Panc1 (cell line): ENCODE data around the gene SAP30. TPM values are rescaled to one million over a fixed set of nuclear protein-coding genes. Genes with fewer than 3 reads are reported as not detected.
A peak's percentile ranks its signal among the peaks of the same experiment; 100 is the strongest.

Experiments
- ATAC-seq: fragments of 200-7000 bp; cut with Tn5 transposase; 2 replicates; pipeline ENCODE4 v1.9.1; 2020; ENCODE audit warnings: mild to moderate bottlenecking, moderate library complexity
- BruUV-seq: library from RNA; stranded (reverse); fragments of 400-500 nt; replicated peaks from 2 replicates; lab custom pipeline; 2021; lab: Mats Ljungman, UMichigan
- CTCF ChIA-PET: fragments of 300-600 bp; sonication (Branson Sonifier 250); formaldehyde crosslinking; loops from one replicate; lab custom pipeline; 2022; ENCODE audit warnings: antibody characterized with exemption; lab: Charles Lee
- POLR2A ChIA-PET: fragments of 300-600 bp; sonication (Branson Sonifier 250); formaldehyde crosslinking; loops from one replicate; lab custom pipeline; 2022; ENCODE audit warnings: antibody characterized with exemption; lab: Charles Lee
- DNase-seq: peaks from one replicate; pipeline ENCODE4 v3.0.0-alpha.2; 2010; ENCODE audit warnings: low read depth, low spot score
- H3K27ac ChIP-seq: 2 replicates; pipeline ENCODE4 v1.5.1; 2011; ENCODE audit warnings: mild to moderate bottlenecking, low read length, inconsistent platforms
- H3K27me3 ChIP-seq: fragments of 200-500 bp; sonication (Bioruptor generic); 2 replicates; pipeline ENCODE4 v1.6.0; 2014; ENCODE audit warnings: low read length, inconsistent platforms; ENCODE audit not compliant: control insufficient read depth, insufficient read depth
- H3K36me3 ChIP-seq: fragments of 200-500 bp; sonication (Bioruptor generic); 2 replicates; pipeline ENCODE4 v1.5.1; 2014; ENCODE audit warnings: inconsistent platforms, mild to moderate bottlenecking, low read length, moderate library complexity; ENCODE audit not compliant: control insufficient read depth, insufficient read depth
- H3K4me1 ChIP-seq: 2 replicates; pipeline ENCODE4 v1.5.1; 2011; ENCODE audit warnings: inconsistent platforms, mild to moderate bottlenecking, low read length, moderate library complexity; ENCODE audit not compliant: control insufficient read depth, insufficient read depth
- H3K4me3 ChIP-seq, 2 experiments: 2 replicates each; pipeline ENCODE4 v1.5.1; 2011 to 2012; ENCODE audit warnings: low read depth in 2 of 2, low read length in 2 of 2, mild to moderate bottlenecking in 2 of 2, inconsistent platforms in 1 of 2, moderate library complexity in 1 of 2
- H3K9me3 ChIP-seq: fragments of 200-500 bp; sonication (Bioruptor generic); 2 replicates; pipeline ENCODE4 v1.5.1; 2014; ENCODE audit warnings: low read depth, mild to moderate bottlenecking, inconsistent platforms, low read length, moderate library complexity; ENCODE audit not compliant: control insufficient read depth, insufficient read depth
- POLR2AphosphoS5 ChIP-seq: IDR thresholded peaks from 2 replicates; pipeline ENCODE4 v1.6.1; 2012; ENCODE audit warnings: mild to moderate bottlenecking, low read depth, low read length, moderate library complexity
- SIN3A ChIP-seq: IDR thresholded peaks from 2 replicates; pipeline ENCODE4 v1.6.1; 2012; ENCODE audit warnings: low read depth, mild to moderate bottlenecking, low read length, moderate library complexity, borderline replicate concordance; ENCODE audit not compliant: insufficient read depth
- TCF7L2 ChIP-seq: IDR thresholded peaks from 2 replicates; pipeline ENCODE4 v1.6.1; 2011; ENCODE audit warnings: mild to moderate bottlenecking, low read depth, low read length, inconsistent platforms
- in situ Hi-C: cut with HindIII; loops from 2 replicates; pipeline ENCODE4 v1.10.0; 2016; ENCODE audit warnings: low sequenced_read_pairs, low pct_unique_long_range_greater_than_20kb
- intact Hi-C: fragments of 100-400 bp; cut with micrococcal nuclease; formaldehyde crosslinking; loops from one replicate; pipeline ENCODE4 v1.10.0; 2022; ENCODE audit not compliant: unreplicated experiment
- total RNA-seq: library from RNA; stranded (reverse); gene quantifications from one replicate; pipeline ENCODE4 v1.2.1, GENCODE V29; 2021; ENCODE audit not compliant: unreplicated experiment
- TF ChIP-seq, protein P1 (sequence below), 2 experiments: IDR thresholded peaks; 2 replicates each; pipeline ENCODE4 v1.6.1; 2011 to 2012; ENCODE audit warnings: low read depth in 2 of 2, control low read depth in 1 of 2, low read length in 1 of 2, mild to moderate bottlenecking in 1 of 2, moderate library complexity in 1 of 2; ENCODE audit not compliant: insufficient read depth in 1 of 2
- TF ChIP-seq, protein P2 (sequence below): fragments of 450-650 bp; IDR thresholded peaks from 2 replicates; pipeline ENCODE4 v1.5.1; 2017; ENCODE audit warnings: mild to moderate bottlenecking

Gene SAP30
- total RNA-seq, 1 experiment from 2014 or later: 23.4 TPM

DNA sequence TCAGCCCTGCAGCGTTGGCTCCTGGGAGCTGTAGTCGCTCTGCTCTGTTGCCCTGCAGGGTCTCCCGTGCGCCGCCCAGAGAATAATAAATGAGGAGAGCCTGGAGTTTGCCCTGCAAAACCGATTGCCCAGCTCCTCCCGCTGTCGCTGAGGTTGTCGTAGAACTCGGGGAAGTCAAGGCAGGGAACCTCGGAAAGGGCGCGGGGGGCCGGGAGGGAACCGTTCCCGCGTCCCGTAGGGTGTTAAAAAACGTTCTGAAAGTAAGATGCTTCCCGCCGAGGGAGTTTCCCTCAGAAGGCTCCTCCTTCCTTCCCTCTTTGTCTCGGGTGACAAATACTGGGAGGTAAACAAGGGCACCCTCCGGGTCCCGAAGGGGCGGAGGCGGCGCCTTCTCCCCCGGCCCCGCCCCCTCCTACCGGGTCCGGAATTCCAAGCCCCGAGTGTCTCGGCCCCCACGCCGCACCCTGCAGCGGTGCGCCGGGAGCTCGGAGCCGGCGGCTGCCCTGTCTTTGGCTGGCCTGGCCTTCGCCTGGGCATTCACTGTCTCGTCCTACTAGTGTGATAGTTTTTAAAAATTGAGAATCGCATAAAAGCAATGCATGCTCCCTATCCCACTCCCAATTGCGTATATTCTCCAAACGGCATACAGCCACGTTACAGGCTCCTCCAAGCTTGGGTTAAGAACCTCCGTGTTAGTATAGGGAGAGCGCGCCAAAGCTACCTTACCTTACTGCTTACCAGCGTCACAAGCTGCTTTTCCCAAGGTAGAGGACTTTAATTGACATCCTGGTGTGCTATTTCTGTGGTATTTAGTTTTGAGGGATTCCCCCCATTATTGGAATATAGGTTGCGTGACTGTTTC, 35.6 kb upstream of the SAP30 start:
- TF ChIP-seq, protein P1, sequence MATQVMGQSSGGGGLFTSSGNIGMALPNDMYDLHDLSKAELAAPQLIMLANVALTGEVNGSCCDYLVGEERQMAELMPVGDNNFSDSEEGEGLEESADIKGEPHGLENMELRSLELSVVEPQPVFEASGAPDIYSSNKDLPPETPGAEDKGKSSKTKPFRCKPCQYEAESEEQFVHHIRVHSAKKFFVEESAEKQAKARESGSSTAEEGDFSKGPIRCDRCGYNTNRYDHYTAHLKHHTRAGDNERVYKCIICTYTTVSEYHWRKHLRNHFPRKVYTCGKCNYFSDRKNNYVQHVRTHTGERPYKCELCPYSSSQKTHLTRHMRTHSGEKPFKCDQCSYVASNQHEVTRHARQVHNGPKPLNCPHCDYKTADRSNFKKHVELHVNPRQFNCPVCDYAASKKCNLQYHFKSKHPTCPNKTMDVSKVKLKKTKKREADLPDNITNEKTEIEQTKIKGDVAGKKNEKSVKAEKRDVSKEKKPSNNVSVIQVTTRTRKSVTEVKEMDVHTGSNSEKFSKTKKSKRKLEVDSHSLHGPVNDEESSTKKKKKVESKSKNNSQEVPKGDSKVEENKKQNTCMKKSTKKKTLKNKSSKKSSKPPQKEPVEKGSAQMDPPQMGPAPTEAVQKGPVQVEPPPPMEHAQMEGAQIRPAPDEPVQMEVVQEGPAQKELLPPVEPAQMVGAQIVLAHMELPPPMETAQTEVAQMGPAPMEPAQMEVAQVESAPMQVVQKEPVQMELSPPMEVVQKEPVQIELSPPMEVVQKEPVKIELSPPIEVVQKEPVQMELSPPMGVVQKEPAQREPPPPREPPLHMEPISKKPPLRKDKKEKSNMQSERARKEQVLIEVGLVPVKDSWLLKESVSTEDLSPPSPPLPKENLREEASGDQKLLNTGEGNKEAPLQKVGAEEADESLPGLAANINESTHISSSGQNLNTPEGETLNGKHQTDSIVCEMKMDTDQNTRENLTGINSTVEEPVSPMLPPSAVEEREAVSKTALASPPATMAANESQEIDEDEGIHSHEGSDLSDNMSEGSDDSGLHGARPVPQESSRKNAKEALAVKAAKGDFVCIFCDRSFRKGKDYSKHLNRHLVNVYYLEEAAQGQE (IDR thresholded peaks at IDR 0.05; ENCODE audit: insufficient read depth in 1 of 2, low read depth in 2 of 2, low read length in 1 of 2): no peak
- TF ChIP-seq TCF7L2 (no peak), POLR2AphosphoS5 (peak; percentile 62), SIN3A (peak; percentile 43; the same call in 1 of the 2 replicates)
- TF ChIP-seq, protein P2, sequence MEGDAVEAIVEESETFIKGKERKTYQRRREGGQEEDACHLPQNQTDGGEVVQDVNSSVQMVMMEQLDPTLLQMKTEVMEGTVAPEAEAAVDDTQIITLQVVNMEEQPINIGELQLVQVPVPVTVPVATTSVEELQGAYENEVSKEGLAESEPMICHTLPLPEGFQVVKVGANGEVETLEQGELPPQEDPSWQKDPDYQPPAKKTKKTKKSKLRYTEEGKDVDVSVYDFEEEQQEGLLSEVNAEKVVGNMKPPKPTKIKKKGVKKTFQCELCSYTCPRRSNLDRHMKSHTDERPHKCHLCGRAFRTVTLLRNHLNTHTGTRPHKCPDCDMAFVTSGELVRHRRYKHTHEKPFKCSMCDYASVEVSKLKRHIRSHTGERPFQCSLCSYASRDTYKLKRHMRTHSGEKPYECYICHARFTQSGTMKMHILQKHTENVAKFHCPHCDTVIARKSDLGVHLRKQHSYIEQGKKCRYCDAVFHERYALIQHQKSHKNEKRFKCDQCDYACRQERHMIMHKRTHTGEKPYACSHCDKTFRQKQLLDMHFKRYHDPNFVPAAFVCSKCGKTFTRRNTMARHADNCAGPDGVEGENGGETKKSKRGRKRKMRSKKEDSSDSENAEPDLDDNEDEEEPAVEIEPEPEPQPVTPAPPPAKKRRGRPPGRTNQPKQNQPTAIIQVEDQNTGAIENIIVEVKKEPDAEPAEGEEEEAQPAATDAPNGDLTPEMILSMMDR: no peak
- peak; percentile 77 for ATAC-seq
- BruUV-seq: TSS peak; percentile 76

DNA sequence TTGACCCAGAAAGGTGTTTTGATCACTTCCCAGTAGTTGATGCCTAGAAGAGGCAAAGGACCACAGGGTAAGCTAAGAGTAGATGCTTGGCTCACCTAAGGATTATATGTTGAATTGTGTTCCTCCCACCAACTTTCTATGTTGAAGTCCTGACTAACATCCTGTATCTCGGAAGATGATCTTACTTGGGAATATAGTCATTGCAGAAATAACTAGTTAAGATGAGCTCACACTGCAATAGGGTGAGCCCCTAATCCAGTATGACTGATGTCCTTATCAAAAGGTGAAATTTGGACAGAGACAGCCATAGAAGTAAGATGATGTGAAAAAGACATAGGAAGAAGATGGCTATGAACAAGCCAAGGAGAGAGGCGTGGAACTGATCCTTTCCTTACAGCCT, 33.3 kb upstream of the SAP30 start:
- Histone ChIP-seq H3K4me3 (no peak overlapping the region), H3K4me1 (peaks cover 6% of the 10 kb centered on the region; the same call in 1 of the 2 replicates), H3K27ac (no peak overlapping the region; the same call in 1 of the 2 replicates), H3K9me3 (no peaks in the 10 kb centered on the region), H3K36me3 (no peaks in the 10 kb centered on the region; the same call in 1 of the 2 replicates), H3K27me3 (no peaks in the 10 kb centered on the region)
- intact Hi-C loops: no loop called here
- POLR2A ChIA-PET: no interaction called here
- no TSS peak for BruUV-seq
- DNase-seq: no peak
- in situ Hi-C loops: no loop called here
- no peak for TF ChIP-seq TCF7L2
- CTCF ChIA-PET: no interaction called here
- no peak for ATAC-seq

More for the DNA sequence above, 35.6 kb upstream of the SAP30 start:
- ChIA-PET CTCF (no interaction called here), POLR2A (interaction anchor here (0.7 to 3.1 kb wide), 2 partner anchors 32 to 35 kb away, joined by 3 to 19 read pairs; partner anchors contain the start of gene SAP30)
- Histone ChIP-seq H3K4me3 (peak overlapping the region; percentile 84 to 91), H3K9me3 (no peaks in the 10 kb centered on the region), H3K36me3 (peaks cover 10% of the 10 kb centered on the region), H3K27me3 (no peaks in the 10 kb centered on the region), H3K27ac (peak overlapping the region; percentile 97), H3K4me1 (peaks cover 11% of the 10 kb centered on the region; the same call in 1 of the 2 replicates)
- in situ Hi-C loops: no loop called here
- DNase-seq: no peak
- intact Hi-C loops: loop anchor here (5.0 kb wide), 1 partner anchor 32 kb away; no protein-coding TSS in a partner anchor
